ENCODE data around the gene PRKD3. TPM values are rescaled to one million over a fixed set of nuclear protein-coding genes. Genes with fewer than 3 reads are reported as not detected.

The PRKD3 gene
- total RNA-seq, 2 donors from 2014 or later: 21.1 to 28.7 TPM

DNA sequence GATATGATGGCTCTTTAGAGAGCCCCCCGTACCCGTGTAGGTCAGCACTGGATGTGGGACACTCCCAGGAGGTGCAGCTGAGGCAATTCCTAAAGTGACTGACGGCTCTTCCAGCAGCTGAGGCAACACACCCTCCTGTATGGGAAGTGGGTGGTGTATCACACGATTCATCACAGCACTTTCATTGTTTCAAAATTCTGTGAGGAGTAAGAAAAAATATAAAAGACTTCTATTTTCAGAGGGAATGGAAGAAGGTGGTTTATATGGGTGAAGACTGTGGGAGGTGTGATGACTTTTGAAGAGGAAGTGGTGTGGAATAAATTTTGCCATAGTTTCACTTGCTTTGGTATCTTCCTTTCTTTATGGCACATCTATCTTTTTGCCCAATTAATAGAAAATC is 42.1 kb upstream of the PRKD3 start:
- H3K36me3 ChIP-seq: no peaks in the 10 kb centered on the region
- TF ChIP-seq, protein P1, sequence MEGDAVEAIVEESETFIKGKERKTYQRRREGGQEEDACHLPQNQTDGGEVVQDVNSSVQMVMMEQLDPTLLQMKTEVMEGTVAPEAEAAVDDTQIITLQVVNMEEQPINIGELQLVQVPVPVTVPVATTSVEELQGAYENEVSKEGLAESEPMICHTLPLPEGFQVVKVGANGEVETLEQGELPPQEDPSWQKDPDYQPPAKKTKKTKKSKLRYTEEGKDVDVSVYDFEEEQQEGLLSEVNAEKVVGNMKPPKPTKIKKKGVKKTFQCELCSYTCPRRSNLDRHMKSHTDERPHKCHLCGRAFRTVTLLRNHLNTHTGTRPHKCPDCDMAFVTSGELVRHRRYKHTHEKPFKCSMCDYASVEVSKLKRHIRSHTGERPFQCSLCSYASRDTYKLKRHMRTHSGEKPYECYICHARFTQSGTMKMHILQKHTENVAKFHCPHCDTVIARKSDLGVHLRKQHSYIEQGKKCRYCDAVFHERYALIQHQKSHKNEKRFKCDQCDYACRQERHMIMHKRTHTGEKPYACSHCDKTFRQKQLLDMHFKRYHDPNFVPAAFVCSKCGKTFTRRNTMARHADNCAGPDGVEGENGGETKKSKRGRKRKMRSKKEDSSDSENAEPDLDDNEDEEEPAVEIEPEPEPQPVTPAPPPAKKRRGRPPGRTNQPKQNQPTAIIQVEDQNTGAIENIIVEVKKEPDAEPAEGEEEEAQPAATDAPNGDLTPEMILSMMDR (IDR thresholded peaks at IDR 0.05): no peak
- H3K4me3 ChIP-seq: no peak overlapping the region
- intact Hi-C loops (cut with DNase I): no loop called here
- H3K27me3 ChIP-seq: no peaks in the 10 kb centered on the region
- no peak overlapping the region for H3K27ac ChIP-seq
- no peaks in the 10 kb centered on the region for H3K9me3 ChIP-seq
- no peak for DNase-seq
- no peaks in the 10 kb centered on the region for H3K4me1 ChIP-seq
- H3K9ac ChIP-seq (ENCODE audit: low read depth in 2 of 2, low read length in 2 of 2): no peak overlapping the region

DNA sequence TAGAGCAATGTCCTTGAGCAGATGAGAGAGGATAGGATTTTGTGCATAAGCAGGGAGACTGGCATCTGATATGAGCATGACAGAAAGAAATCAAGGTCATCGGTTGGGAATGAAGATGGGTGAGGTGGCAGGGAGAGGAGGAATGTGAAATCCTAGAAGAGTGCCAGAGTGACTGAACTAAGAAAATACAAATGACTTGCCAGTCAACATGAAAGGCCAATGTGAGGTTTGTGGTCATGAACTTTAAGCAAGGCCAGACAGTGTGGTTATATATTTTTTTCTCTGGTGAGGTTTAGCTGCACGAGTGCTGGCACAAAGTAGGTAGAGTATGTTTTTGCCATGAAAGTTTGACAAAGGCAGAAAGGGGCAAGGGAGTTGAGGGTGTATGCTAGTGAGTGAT is 41.0 kb upstream of the PRKD3 start:
- Histone ChIP-seq H3K27me3 (no peaks in the 10 kb centered on the region), H3K9me3 (no peaks in the 10 kb centered on the region), H3K27ac (no peak overlapping the region), H3K4me3 (no peak overlapping the region), H3K9ac (ENCODE audit: low read depth in 2 of 2, low read length in 2 of 2) (no peak overlapping the region), H3K4me1 (no peaks in the 10 kb centered on the region), H3K36me3 (no peaks in the 10 kb centered on the region)
- intact Hi-C loops (cut with DNase I): no loop called here
- no peak for DNase-seq
- TF ChIP-seq, protein P1 (IDR thresholded peaks at IDR 0.05): no peak

DNA sequence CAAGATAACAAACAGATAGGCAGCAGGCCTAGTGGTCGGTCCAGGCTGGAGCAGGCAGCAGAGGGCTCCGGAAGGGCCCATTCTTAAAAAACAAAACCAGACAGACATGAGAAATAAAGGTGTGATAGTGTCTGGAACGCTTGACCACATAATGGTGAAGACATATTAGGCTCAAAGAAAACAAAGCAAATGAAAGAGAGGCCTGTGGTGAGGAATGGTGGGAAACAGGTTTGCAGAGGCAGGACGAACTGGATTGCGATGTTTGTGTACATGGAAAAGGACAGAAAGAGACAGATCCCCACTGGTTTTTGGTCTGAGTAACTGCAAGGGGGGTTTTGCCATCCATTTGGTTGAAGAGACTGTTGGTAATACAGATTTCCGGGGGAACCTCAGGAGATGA is 39.7 kb upstream of the PRKD3 start:
- Histone ChIP-seq H3K27ac (no peak overlapping the region), H3K36me3 (no peaks in the 10 kb centered on the region), H3K9ac (ENCODE audit: low read depth in 2 of 2, low read length in 2 of 2) (no peak overlapping the region), H3K4me1 (no peaks in the 10 kb centered on the region), H3K9me3 (no peaks in the 10 kb centered on the region), H3K27me3 (no peaks in the 10 kb centered on the region), H3K4me3 (no peak overlapping the region)
- no peak for DNase-seq
- TF ChIP-seq, protein P1 (IDR thresholded peaks at IDR 0.05): no peak
- intact Hi-C loops (cut with DNase I): no loop called here

DNA sequence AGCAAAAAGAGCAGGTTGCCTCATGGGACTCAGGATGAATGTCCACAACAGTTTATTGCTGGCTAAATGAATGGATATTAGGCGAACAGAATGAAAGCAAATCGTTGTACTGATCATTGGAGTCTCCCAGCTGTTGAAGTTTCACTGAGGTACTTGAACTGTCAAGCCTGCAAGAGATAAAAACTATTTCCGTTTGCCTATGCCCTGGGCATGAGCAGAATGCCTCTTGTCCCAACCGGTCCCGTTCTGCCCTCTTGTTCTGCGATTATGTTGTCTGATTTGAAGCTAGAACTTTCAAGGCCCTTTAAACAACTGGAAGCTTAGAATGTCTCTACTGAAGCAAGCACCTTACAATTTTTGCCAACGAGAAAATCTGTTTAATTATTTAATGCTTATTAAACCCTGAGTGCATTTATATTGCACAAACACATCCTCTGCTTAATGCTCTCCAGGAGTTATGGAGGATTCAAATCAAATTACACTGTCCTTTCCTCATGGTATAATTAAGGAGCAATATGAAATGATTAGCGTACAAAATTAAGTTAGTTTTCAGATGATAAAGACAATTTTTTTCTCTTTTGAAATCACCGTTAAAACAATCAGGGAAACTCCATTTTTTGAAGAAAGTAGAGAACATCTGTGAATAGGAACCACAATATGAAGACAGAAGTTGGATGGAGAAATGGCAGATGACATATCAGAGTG is 37.5 kb upstream of the PRKD3 start:
- intact Hi-C loops (cut with DNase I): no loop called here
- DNase-seq: no peak

DNA sequence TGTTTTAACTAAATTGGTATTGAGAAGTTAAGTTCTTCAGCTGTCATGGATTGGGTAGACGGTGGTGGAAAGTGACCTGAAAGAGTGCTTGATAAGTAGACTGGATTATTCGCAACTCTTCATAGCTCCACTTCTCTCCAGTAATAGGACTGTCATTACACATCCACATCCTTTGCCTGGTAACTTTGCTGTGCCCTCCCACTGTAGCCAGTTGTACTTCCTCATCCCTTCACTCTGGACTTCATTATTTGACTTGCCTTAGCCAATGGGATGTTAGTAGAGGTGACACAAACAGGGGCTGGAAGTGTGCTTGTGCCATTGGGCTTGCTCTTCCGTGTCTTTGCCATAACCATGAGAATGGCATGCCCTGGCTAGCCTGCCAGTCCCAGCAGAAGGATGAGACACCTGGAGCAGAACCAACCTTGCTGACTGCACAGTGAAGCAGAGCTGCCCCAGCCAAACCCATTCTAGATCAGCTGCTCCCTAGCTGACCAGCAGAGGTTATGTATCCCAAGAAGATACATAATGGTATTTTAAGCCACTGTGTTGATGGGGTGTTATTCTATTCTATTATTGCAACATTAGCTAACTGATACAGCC is 36.7 kb upstream of the PRKD3 start:
- DNase-seq: no peak
- Histone ChIP-seq H3K27me3 (no peaks in the 10 kb centered on the region), H3K27ac (no peak overlapping the region), H3K36me3 (no peaks in the 10 kb centered on the region), H3K4me1 (no peaks in the 10 kb centered on the region), H3K9me3 (no peaks in the 10 kb centered on the region), H3K9ac (ENCODE audit: low read depth in 2 of 2, low read length in 2 of 2) (no peak overlapping the region), H3K4me3 (no peak overlapping the region)
- TF ChIP-seq, protein P1 (IDR thresholded peaks at IDR 0.05): no peak
- intact Hi-C loops (cut with DNase I): no loop called here

More for the DNA sequence above, 37.5 kb upstream of the PRKD3 start:
- Histone ChIP-seq H3K27ac (no peak overlapping the region), H3K4me3 (no peak overlapping the region), H3K4me1 (no peaks in the 10 kb centered on the region), H3K9ac (ENCODE audit: low read depth in 2 of 2, low read length in 2 of 2) (no peak overlapping the region), H3K9me3 (no peaks in the 10 kb centered on the region), H3K27me3 (no peaks in the 10 kb centered on the region), H3K36me3 (no peaks in the 10 kb centered on the region)
- TF ChIP-seq, protein P1 (IDR thresholded peaks at IDR 0.05): no peak

Data from colonic mucosa (tissue), 4 donors.